DND-41 (cell line): ENCODE measurements around the gene UBE2Q2.

Experiments used
- CTCF ChIP-seq: IDR thresholded peaks from 2 replicates; pipeline ENCODE4 v1.5.1; 2012; ENCODE audit warnings: borderline replicate concordance, low read length, moderate library complexity, mild to moderate bottlenecking; ENCODE audit not compliant: poor library complexity, severe bottlenecking; ENCODE audit errors: extremely low read depth
- EZH2 ChIP-seq: IDR thresholded peaks from 3 replicates; pipeline ENCODE4 v1.6.1; 2012; ENCODE audit warnings: borderline replicate concordance, low read depth, mild to moderate bottlenecking, moderate library complexity, low read length, inconsistent platforms; ENCODE audit not compliant: severe bottlenecking

GRCh38 chr15:75849167-75849566, 5.9 kb downstream of the UBE2Q2 start:
- TF ChIP-seq CTCF (no peak), EZH2 (no peak)
